ENCODE results near the gene FAM222A.

FAM222A gene

DNA sequence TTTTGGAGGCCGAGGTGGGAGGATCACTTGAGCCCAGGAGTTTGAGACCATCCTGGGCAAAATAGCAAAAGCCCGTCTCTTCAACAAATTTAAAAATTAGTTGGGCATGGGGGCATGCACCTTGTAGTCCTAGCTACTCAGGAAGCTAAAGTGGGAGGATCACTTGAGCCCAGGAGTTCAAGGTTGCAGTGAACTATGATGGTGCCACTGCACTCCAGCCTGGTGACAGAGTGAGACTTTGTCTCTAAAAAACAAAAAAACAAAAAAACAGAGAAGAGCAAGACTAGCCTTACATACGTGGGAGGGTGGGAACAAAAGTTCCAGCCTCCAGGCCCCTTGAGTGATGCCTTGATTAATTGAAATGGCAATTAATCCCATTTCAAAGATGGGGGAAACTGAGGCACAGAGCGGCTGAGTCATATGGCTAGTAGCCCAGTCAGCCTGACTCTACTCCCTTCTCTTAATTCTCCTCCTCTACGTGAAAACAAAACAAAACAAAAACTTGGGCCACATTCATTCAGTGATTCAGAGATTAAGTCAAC lies 3.3 kb upstream of the FAM222A start:
- DNase-seq (ENCODE audit: insufficient read length, low spot score): no peak
- FAIRE-seq: no peak

DNA sequence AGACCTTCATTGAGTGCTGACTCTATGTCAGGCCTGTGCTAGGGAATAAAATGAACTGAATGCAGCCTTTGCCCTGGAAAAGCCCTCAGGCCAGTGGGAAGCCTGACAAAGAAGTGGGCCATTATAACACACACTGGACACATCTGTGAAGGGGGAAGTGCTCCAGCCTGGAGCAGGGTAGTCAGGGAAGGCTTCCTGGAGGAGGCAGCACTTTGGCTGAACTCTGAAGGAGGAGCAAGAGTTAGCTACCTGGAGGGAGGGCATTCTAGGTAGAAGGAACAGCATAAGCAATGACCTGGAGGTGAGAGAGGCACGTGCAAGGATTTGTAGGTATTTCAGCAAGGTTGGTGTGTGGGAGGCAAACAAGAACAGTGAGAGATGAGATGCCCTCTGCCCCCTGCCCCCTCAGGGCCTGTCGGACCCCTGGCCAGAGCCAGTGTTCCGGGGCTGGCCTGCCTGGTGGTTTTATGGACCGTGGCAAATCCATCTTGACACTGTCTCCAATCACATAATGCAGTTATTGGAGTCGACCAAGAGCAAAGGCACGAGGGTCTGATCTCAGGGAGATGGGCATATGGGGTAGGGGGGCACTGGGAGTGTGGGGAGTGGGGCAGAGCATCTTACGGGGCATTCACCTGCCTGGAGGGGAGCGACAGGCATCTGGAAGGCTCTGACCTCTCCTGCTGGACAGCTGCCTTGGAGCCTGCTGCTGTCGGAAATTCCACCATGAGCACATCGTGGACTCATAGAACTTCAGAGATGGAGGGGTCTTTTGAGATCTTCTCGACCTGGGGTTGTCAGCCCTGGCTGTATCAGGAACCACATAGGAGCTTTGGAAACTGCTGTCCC lies 2.7 kb upstream of the FAM222A start:
- DNase-seq (ENCODE audit: insufficient read length, low spot score) (no peak), FAIRE-seq (no peak)

DNA sequence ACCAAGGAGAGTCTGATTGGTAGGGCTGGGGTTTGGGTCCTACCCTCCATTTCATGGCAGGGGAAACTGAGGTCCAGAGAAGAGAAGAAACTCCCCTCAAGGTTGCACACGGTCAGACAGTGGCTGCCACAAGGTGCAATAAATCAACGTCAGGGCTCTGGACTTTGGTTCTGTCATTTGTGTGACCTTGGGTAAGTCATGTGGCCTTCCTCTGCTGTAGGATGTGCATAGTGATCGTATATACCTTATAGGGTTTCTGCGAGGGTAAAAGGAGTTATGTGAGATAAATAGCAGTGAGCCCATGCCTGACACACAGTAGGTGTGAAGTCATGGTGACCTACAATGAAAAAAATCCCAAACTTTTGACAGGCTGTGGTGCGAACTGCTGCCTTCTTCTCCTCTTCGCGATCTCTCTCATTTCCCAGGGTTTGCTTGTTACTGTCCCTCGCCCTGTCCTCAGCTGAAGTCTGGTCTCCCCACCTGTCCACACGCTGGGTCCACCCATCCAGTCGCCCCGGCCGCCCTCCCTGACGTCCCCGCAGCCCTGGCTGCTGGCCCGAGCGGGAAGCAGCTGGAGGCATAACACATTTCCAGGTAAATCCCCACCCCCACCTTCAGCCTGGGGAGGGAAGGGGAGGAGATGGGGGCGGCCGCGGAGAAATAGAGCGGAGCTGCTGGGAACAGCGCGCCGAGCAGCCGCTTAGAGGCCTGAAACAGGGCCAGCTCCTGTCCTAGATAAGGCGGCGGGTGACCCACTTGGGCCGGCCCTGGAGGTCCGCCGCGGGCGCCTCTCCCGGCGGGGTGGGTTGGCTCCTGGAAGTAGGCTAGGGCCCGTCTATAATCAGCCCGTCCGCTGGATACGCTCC lies 1.8 kb upstream of the FAM222A start:
- FAIRE-seq: no peak
- DNase-seq (ENCODE audit: insufficient read length, low spot score): no peak

DNA sequence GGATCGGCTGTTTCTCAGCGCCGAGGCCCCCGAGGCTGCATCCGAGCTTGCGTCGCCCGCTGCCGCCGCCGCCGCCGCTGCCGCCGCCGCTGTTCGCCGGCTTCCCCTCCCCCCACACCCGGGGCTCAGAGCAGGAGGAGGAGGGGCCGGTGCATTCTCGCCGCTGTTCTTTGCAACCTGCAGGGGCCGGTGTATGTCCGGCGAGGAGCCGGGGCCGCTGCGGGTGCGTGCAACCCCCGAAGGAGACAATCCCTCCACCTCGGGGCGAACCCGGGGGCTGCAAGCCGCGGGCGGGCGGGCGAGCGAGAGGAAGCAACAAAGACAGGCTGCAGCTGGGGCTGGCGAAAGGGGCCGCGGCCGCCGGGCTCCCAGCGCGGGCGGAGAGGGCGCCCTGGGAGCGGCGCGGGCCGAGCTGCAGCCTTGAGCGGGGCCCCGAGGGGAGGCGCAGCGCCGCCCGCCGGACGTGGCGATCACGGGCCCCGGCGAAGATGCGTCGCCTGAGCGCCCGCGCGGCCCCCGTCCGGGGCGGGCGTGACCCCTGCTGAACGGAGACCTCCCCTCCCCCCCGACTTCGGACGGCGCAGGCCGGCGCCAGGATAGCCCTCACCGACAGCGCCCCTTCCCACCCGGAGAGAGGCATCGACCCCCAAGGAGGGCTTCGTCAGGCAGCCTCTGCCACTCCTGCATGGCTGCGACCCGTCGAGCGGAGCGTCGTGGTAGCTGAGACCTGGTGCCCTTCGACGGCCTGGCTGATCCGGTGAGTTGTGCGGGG lies 702 bp downstream of the FAM222A start:
- DNase-seq (ENCODE audit: insufficient read length, low spot score): peak; percentile 62
- no peak for FAIRE-seq

DNA sequence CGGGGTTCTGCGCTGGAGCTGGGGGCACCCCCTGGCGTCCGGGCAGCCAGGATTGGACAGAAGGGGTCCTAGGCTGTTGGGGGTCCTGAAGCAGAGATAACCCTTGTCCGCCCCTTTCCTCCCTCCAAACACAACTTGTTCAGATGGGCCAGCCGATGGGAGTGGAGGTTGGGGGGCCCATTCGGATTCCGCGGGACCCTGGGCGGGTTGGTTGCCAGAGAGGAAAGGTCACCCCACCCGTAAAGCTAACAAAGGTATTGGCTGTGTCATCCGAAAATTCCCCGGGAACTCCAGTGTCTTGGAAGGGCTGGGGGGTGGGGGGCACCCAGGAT lies 1.3 kb downstream of the FAM222A start:
- no peak for FAIRE-seq

DNA sequence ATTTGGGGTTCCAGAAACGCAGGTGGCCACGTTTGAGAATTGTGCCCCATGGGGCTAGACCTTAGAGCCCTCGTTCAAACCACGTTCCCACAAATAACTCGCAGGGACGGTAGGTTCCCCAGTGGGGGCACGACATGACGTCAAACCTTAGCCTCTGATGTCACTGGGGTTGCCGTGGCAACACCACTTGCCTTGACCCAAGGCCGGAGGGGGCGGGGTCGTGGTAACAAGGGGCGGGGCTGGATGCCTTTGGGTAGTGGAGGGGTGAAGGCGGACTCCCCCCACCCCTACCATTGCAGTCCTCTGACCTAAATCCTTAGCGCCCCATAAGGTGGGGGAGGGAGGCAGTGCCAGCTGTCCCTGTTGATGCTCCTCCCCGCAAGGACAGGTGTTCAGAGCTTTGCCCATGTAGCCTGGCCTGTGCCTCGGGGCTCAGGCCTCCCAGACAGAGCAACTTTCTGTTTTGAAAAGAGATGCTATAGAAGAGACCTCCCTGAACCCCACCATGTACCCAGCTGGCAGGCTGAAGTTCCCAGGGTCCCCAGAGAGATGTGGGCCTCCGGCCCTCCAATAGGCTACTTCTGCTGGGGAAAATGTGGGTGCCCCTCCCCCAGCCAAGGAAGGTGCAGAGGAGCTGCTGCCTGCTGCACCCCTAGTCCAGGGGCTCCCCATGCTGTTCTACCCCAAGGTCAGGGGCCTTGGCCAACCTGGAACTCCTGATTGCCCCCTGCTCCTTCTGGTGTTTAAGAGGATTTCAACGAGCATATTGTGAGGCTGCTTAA lies 1.9 kb downstream of the FAM222A start:
- DNase-seq (ENCODE audit: insufficient read length, low spot score) (no peak), FAIRE-seq (no peak)

More for the DNA sequence above, 1.3 kb downstream of the FAM222A start:
- DNase-seq (ENCODE audit: insufficient read length, low spot score): no peak

DNA sequence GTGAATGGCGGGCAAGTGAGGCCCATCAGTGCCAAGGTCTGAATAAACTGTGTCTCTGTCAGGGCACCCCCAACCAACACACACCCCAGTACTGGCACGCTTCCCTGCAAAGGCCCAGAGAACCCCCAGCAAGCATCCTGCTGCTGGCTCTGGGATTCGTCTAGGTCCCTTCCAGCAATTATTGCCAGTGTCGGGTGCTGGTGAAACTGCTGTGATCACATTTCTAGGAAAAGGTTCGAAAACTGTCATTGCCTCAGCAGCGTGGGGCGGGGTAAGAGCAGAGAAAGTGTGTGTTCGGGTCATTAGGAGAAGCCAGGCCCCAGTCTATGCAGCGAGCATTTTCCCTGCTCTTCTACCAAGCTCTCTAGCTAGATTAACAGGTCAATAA lies 2.5 kb downstream of the FAM222A start:
- FAIRE-seq: no peak
- no peak for DNase-seq (ENCODE audit: insufficient read length, low spot score)

DNA sequence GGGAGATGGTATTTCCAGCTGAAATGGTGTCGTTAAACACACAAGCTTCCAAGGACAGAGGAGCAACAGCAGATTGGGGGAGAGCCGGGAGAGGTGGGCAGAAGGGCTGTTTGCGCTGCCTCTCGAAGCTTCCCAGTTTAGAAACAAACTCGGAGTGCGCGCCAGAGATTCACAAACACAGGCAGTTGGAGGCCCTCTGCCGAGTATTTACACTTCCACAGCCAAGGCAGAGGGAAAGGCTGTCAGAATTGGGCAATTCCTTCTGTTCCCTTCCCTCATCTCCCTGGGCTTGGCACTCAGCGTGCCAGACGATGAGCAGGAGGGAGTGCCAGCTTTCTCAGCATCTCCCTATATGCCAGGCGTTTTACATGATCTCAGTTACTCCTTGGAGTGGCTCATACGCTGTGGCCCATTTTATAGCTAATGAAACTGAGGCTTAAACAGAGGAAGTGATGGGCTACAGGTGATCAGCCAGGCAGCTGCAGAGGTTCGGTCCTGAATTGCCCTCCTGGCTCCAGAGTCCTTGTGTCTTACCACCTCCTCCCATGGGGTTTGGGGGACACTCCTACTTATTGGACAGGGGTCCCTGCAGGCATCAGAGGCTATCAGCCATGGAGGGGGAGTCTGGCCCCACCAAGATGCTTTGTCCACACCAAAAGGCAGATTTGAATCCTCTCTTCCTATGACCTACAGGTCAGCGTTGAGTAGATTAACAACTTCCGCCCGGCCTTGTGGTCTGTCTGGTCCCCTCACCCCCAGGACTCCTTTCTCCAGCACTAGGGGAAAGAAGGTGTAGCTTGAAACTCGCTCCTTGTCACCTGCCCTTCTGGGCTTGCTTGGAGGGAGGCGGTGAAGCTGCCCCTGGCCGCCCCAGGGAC lies 3.1 kb downstream of the FAM222A start:
- FAIRE-seq (no peak), DNase-seq (ENCODE audit: insufficient read length, low spot score) (no peak)

DNA sequence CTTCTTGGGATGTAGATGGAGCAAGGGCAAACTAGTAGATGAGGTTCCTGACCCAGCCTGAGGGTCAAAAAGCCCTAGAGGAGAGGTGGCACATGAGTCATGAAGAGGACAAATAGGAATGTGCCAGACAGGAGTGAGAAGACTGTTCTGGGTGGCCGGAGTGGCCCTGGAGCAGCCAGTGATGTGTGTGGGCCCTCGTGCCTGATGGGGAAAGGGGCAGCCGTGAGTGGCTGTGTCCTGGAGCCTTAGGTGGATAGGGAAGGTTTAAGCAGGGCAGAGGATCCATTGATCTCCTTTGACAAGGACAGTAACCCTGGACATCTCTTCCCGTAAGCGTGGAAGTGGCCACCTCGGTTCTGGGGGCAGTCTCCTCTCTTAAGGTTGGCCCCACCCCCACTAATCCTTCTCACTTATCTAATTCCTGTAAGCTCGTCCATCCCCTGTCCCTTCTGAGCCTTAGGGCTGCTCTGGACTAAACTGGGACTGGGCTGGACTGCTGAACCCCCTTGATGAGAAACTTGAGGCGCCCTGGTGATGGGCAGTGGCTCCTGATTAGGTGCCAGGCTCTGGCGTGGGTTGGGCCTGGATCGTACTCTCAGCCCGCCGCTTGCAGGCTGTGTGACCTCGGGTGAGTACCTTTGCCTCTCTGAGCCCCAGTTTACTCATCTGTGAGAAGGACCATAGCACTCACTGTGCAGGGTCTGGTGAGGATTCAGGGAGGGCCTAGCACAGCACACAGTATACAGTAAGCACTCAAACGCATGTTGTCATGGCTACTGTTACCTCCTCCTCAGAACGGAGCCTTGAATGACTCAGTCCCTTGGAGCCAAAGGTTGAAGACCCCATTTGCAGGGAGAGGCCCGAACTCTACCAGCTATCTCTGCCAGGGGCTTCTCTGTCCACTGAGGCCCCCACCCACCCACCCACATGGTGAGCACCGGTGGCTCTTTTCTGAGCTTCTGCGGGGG lies 4.0 kb downstream of the FAM222A start:
- DNase-seq (ENCODE audit: insufficient read length, low spot score) (no peak), FAIRE-seq (no peak)

DNA sequence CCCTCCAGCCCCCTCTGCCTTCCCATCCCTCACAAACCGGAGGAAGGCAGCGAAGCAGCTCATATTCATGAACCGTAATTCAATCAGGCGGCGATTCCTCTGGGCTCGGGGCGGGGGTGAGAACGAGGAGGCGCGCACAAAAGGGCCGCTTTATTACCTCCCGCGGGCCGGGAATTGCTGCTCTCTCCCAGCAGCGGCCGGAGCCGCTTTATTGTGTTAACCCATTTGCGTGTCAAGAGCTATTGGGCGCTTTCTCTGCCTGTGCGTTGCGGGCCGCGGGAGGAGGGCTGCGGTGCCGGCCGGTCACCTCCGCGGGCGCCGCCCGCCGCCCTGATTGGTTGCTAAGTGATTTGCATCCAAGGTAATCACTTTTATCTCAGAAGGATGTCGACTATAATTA lies 4.8 kb downstream of the FAM222A start:
- no peak for FAIRE-seq
- no peak for DNase-seq (ENCODE audit: insufficient read length, low spot score)

DNA sequence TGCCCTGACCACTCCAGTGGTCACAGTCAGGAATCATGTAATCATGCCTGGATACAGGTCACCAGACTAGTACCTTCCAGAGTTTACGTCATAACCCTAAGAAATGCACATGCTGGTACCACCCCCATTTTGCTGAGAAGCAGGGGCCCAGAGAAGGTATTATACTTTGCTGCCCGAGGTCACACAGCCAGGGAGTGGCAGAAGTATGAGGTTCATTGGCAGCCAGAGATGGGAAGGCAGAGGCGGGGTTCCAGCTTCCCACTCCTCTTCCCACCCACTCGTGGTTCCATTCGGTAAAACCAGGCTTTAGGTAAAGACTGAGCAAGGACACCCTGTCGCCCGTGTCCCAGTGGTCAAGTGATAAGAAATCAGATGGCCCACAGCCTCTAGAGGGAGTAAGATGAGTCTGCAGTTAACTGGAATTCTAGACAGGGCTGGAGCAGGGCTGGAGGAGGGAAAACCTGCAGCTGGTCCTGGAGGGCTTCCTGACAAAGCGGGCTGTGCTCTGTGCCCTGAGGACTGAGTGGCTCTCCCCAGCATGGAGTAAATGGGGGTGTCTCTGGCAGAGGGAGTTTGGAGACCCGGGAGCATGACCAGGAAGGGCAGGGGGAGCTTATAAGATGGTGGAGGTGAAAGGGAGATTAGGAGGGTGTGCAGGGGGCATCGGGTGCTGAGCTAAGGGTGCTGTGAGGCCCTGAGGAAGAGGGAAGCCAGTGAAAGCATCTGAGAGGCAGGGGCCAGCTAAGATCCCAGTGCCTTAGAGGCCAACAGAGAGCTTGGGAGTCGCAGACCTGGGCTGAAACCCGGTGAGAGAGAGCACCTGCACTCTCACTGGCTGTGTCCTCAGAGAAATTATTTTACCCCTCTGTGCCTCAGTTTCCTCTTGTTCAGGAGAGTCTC lies 5.7 kb downstream of the FAM222A start:
- no peak for FAIRE-seq
- no peak for DNase-seq (ENCODE audit: insufficient read length, low spot score)

DNA sequence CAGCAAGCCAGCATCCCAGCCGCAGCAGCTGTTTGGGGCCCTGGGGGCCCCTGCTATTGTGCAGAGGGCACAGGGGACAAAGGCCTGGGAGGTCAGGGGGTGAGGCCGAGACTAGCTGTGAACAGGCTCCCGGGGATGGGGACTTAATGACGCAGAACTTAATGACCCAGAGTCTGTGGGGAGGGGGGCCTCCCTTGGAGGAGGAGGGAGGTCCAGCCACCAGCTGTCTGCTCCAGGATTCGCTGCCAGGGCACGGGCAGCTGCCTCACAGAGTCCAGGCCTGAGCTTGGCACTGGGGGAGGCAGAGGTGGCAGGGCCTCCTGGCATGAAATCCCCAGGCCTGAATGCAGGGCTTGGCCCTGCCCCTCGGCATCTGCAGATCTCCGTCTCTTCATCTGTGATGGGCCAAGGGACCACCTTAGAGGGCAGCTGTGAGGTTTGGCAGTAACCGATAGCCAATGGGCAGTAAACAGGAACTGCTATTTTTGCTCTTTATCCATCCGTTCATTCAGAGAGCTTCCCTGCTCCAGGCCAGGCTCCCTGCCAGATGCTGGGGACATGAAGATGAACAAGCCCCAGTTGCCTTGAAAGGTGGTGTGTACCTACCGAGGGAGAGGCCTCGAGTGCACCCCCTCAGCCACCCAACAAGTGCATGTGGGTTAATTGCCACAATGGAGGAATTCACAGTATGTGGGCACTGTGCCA lies 6.7 kb downstream of the FAM222A start:
- DNase-seq (ENCODE audit: insufficient read length, low spot score): no peak
- no peak for FAIRE-seq

DNA sequence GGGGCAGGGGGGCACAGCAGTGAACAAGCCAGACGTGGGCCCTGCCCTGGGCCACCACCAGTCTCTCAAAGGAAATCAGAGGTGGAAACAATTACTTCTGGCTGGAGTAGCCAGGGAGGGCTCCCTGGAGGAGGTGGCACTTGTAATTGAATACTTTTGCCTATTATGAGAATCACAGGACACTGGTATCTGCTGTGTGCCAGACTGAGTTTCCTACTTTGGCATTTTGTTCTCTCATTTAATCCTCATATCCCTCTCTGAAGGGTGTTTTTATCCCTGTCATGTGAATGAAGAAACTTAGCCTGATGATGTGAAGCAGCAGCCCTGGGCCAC lies 7.2 kb downstream of the FAM222A start:
- DNase-seq (ENCODE audit: insufficient read length, low spot score) (no peak), FAIRE-seq (no peak)

DNA sequence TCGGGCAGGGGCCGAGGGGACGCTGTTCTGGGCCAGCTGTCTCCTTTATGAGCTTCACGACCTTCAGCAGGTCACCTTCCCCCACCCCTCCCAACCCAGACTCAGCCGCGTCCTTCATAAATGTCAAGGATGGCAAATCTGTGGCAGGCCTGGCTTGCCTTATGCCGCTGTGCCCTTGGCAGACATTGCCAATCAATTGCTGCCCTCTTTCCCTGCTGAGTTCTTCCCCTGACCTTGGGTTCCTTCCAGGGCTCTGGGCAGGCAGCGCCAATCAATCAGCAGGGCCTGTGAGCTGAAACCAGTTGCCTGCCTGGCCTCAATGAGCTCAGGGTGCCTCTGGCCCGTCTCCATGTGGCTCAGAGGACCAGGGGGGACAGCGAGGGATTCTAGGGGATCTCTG lies 7.7 kb downstream of the FAM222A start:
- no peak for DNase-seq (ENCODE audit: insufficient read length, low spot score)
- FAIRE-seq: no peak

DNA sequence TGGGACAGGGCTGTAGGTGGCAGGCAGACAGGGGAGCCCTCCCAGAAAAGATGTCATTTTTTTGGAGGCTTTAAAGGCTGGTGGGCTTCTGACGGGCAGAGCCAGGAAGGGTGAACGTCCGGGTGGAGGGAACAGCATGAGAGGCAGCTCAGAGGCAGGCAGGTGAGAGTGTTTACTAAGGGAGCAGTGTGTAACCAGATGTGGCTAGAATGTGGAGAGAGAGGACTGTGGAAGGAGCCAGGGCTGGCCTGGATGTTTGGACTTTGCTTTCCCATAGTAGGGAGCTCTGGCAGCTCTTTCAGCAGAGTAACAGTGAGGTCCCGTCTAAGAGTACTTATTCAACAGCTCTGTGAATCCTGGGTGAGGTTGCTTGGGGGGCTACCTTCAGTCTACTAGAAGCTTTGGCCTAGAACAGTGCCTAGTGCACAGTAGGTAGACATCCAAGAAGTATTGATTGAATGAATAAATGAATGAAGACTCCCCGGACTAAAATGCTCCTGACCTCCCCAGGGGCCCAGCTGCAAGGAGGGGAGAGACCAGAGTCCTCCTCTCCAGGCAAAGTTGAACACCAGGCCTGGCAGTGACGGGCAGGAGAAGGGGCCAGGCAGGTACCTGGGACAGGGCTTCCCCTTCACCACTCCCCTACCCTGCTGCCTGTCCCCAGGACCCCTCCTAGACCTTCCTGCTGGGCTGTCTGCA lies 8.5 kb downstream of the FAM222A start:
- FAIRE-seq (no peak), DNase-seq (ENCODE audit: insufficient read length, low spot score) (no peak)

DNA sequence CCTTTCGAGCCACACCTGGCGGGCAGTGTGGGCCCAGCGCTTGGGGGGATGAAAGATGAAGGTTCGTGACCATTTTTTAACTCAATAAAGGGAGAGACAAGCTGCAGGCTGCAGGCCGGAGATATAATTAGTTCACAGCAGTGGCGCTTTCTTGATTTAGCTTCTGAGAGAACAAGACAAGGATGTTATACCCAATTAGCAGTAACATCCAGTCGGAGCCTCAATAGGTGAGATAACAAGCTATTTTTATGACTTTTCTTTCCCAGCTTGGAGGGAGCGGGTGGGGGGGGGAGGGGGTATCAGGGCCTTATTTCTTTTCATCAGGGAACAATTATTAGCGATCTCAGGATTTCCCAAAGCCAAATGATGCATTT lies 9.1 kb downstream of the FAM222A start:
- no peak for FAIRE-seq
- no peak for DNase-seq (ENCODE audit: insufficient read length, low spot score)
